ENCODE results near the gene KIF21B. TPM values are rescaled to one million over a fixed set of nuclear protein-coding genes. Genes with fewer than 3 reads are reported as not detected.

Gene KIF21B
- total and polyA plus RNA-seq, 9 of the 15 experiments (the other 6 are each of a cell fraction or from before 2014, with no cell fraction given): 0.46 to 13.4 (median 5.9) TPM

GRCh38 chr1:200960948-200961340 is 62.6 kb downstream of the KIF21B start:
- intact Hi-C loops (cut with micrococcal nuclease) (no loop called here), in situ Hi-C loops (cut with MboI) (no loop called here)
- CTCF ChIA-PET (ENCODE audit: low intra/inter-chr PET ratio): interaction anchor here (1.2 kb wide), 1 partner anchor 11 kb away, joined by 4 read pairs; no protein-coding TSS in a partner anchor
- H4K20me1 ChIP-seq (replicated peaks; ENCODE audit: control insufficient read depth, insufficient read depth, low read length): peaks cover 21% of the 10 kb centered on the region; the same call in 1 of the 2 replicates
- no peaks in the 10 kb centered on the region for H3K36me3 ChIP-seq (ENCODE audit: control insufficient read depth, insufficient read depth, low read length)
- POLR2A ChIA-PET: interaction anchor here (0.7 kb wide), 1 partner anchor 8 kb away, joined by 3 read pairs; no protein-coding TSS in a partner anchor
- no peak for DNase-seq (ENCODE audit: extremely low read depth in 1 of 4, low spot score in 3 of 4)
- no peak for TF ChIP-seq KLF16 (IDR thresholded peaks at IDR 0.05)
- TF ChIP-seq HBP1 (CRISPR knock-in tag; IDR thresholded peaks at IDR 0.05): no peak
- TF ChIP-seq KLF10 (CRISPR knock-in tag; IDR thresholded peaks at IDR 0.05): no peak
- no peak for TF ChIP-seq CREB1 (IDR thresholded peaks at IDR 0.05)
- TF ChIP-seq CREB1 (CRISPR knock-in tag; IDR thresholded peaks at IDR 0.05): no peak
- TF ChIP-seq ZNF232 (CRISPR knock-in tag; IDR thresholded peaks at IDR 0.05): no peak
- TF ChIP-seq NR2C1 (IDR thresholded peaks at IDR 0.05): no peak
- no peak for TF ChIP-seq NR2C1 (tag; IDR thresholded peaks at IDR 0.05)
- peaks cover 56 to 83% of the 10 kb centered on the region in 2 experiments for H3K27me3 ChIP-seq (ENCODE audit: control insufficient read depth in 2 of 2, insufficient read depth in 2 of 2, low read length in 2 of 2)
- H3K79me2 ChIP-seq (ENCODE audit: control insufficient read depth, insufficient read depth, low read length): no peaks in the 10 kb centered on the region
- no peak overlapping the region for H2AFZ ChIP-seq (ENCODE audit: low read depth, low read length)
- H3K4me2 ChIP-seq (ENCODE audit: insufficient read depth, low read length): no peak overlapping the region
- no peak overlapping the region for H3K4me3 ChIP-seq
- BruUV-seq (replicated peaks): no TSS peak
- 5% methylated on average over 4 of the region's 4 CpGs for WGBS (ENCODE audit: insufficient coverage, low coverage, missing lambda C conversion rate)
- no peak for FAIRE-seq
- no peaks in the 10 kb centered on the region for H3K9me3 ChIP-seq (replicated peaks; ENCODE audit: control insufficient read depth, insufficient read depth, low read depth, low read length)
- H3K9me1 ChIP-seq (ENCODE audit: control insufficient read depth, insufficient read depth, low read length): no peaks in the 10 kb centered on the region
- no peak overlapping the region for H3K9ac ChIP-seq (ENCODE audit: insufficient read depth in 1 of 2, low read depth in 2 of 2, low read length in 2 of 2)
- H3K4me1 ChIP-seq (replicated peaks in 1 of 2; ENCODE audit: control insufficient read depth in 2 of 2, insufficient read depth in 2 of 2, low read length in 2 of 2): no peaks in the 10 kb centered on the region
- no peak overlapping the region for H3K27ac ChIP-seq (ENCODE audit: extremely low read depth, low read depth, low read length)
- no peak for ATAC-seq
